Measurements from ENCODE around the gene PLEKHM3. TPM values are rescaled to one million over a fixed set of nuclear protein-coding genes. Genes with fewer than 3 reads are reported as not detected.

The PLEKHM3 gene
- total and polyA plus RNA-seq, 2 of the 13 experiments (the other 11 are each of a cell fraction or from before 2014, with no cell fraction given) = 4.5 to 4.7 TPM

GRCh38 chr2:208033701-208034502 lies 8.6 kb upstream of the PLEKHM3 start (continued):
- TF ChIP-seq NFE2 (CRISPR knock-in tag; IDR thresholded peaks at IDR 0.05) (no peak), HNRNPK (IDR thresholded peaks at IDR 0.05; ENCODE audit: low read depth, low read length, poor library complexity, severe bottlenecking) (no peak), ZNF430 (CRISPR knock-in tag; IDR thresholded peaks at IDR 0.05) (no peak), GLMP (CRISPR knock-in tag; IDR thresholded peaks at IDR 0.05; ENCODE audit: borderline replicate concordance) (no peak; the same call in 1 of the 2 replicates), ZNF788 (CRISPR knock-in tag; IDR thresholded peaks at IDR 0.05; ENCODE audit: borderline replicate concordance) (no peak; the same call in 1 of the 2 replicates), GPN1 (CRISPR knock-in tag; IDR thresholded peaks at IDR 0.05; ENCODE audit: borderline replicate concordance) (no peak), DRAP1 (CRISPR knock-in tag; IDR thresholded peaks at IDR 0.05) (peak; percentile 61; the same call in 1 of the 2 replicates), ATRX (CRISPR knock-in tag; IDR thresholded peaks at IDR 0.05; ENCODE audit: borderline replicate concordance) (no peak), ZNF30 (CRISPR knock-in tag; IDR thresholded peaks at IDR 0.05) (no peak), NONO (IDR thresholded peaks at IDR 0.05) (no peak), NONO (CRISPR knock-in tag; conservative IDR thresholded peaks at IDR 0.05) (peak; percentile 17; the same call in 1 of the 2 replicates), ZNF550 (CRISPR knock-in tag; IDR thresholded peaks at IDR 0.05; ENCODE audit: borderline replicate concordance) (no peak), RARG (CRISPR knock-in tag; IDR thresholded peaks at IDR 0.05; ENCODE audit: low read depth) (no peak), FOSL2 (CRISPR knock-in tag; IDR thresholded peaks at IDR 0.05) (peak; percentile 92), ZSCAN30 (CRISPR knock-in tag; IDR thresholded peaks at IDR 0.05) (0 out of 2 replicates have a peak, but pooled peaks have one; percentile 62), HNF4A (CRISPR knock-in tag; IDR thresholded peaks at IDR 0.05) (peak; percentile 59), IRF2 (CRISPR knock-in tag; IDR thresholded peaks at IDR 0.05) (peak; percentile 55; the same call in 1 of the 2 replicates), JUND (CRISPR knock-in tag; IDR thresholded peaks at IDR 0.05) (peak; percentile 18), AGO2 (optimal IDR thresholded peaks at IDR 0.05; ENCODE audit: low read depth, low read length) (no peak), HDAC2 (CRISPR knock-in tag; IDR thresholded peaks at IDR 0.05) (peak; percentile 46; the same call in 1 of the 2 replicates), RBAK (CRISPR knock-in tag; IDR thresholded peaks at IDR 0.05) (no peak), SIX1 (CRISPR knock-in tag; IDR thresholded peaks at IDR 0.05; ENCODE audit: borderline replicate concordance) (no peak), SMC3 (IDR thresholded peaks at IDR 0.05; ENCODE audit: low read length) (peak; percentile 93), FOSL1 (CRISPR knock-in tag; IDR thresholded peaks at IDR 0.05; ENCODE audit: borderline replicate concordance) (no peak), ZKSCAN8 (CRISPR knock-in tag; IDR thresholded peaks at IDR 0.05; ENCODE audit: borderline replicate concordance) (no peak), PRPF4 (IDR thresholded peaks at IDR 0.05; ENCODE audit: low read depth, low read length, poor library complexity, severe bottlenecking) (no peak), ZNF451 (CRISPR knock-in tag; IDR thresholded peaks at IDR 0.05) (no peak), MXD4 (CRISPR knock-in tag; IDR thresholded peaks at IDR 0.05) (peak; percentile 50; the same call in 1 of the 2 replicates), MTA3 (CRISPR knock-in tag; IDR thresholded peaks at IDR 0.05) (no peak), ZZZ3 (CRISPR knock-in tag; IDR thresholded peaks at IDR 0.05; ENCODE audit: borderline replicate concordance) (no peak), ZNF292 (CRISPR knock-in tag; IDR thresholded peaks at IDR 0.05; ENCODE audit: borderline replicate concordance, low read depth) (no peak), ZSCAN25 (CRISPR knock-in tag; IDR thresholded peaks at IDR 0.05) (no peak), ATF1 (CRISPR knock-in tag; IDR thresholded peaks at IDR 0.05) (peak; percentile 82)

Data from HepG2 (cell line).